ENCODE measurements around the gene PPP2R5E.
"Not testable (repeated sequence)": the region's sequence is repeated elsewhere in the genome, so short reads cannot be mapped to it uniquely, and the experiment has no call there.

PPP2R5E gene

GRCh38 chr14:63543000-63543825, at the start of gene PPP2R5E:
Gene PPP2R5E, minus strand, starts transcription at chr14:63543377. Its CDS starts 3,692 bp downstream, at chr14:63539685.
- Mint-ChIP-seq H3K27me3 (ENCODE audit: low read depth) (no peaks in the 10 kb centered on the region), H3K9me3 (no peaks in the 10 kb centered on the region), H3K4me1 (ENCODE audit: low read depth) (peaks cover 24% of the 10 kb centered on the region), H3K4me3 (peak within 1 kb of the TSS; percentile 98), H3K27ac (peak within 1 kb of the TSS; percentile 93), H3K36me3 (ENCODE audit: low read depth) (peaks cover 18% of the 10 kb centered on the region)
- DNase-seq (ENCODE audit: low spot score), result peak; percentile 97

- not testable (repeated sequence) for H3K27me3 Mint-ChIP-seq (ENCODE audit: low read depth); H3K27ac Mint-ChIP-seq; H3K9me3 Mint-ChIP-seq; H3K4me3 Mint-ChIP-seq; H3K4me1 Mint-ChIP-seq (ENCODE audit: low read depth); H3K36me3 Mint-ChIP-seq (ENCODE audit: low read depth); DNase-seq (ENCODE audit: low spot score)
These were observed 39.9 kb upstream of the PPP2R5E start for GRCh38 chr14:63583046-63583445.

GRCh38 chr14:63581491-63581890, 38.3 kb upstream of the PPP2R5E start:
- H3K27me3 Mint-ChIP-seq (ENCODE audit: low read depth), result no peaks in the 10 kb centered on the region
- H3K4me3 Mint-ChIP-seq, result no peak overlapping the region
- H3K27ac Mint-ChIP-seq, result no peak overlapping the region
- H3K9me3 Mint-ChIP-seq, result no peaks in the 10 kb centered on the region
- H3K4me1 Mint-ChIP-seq (ENCODE audit: low read depth), result no peaks in the 10 kb centered on the region
- DNase-seq (ENCODE audit: low spot score), result no peak
- H3K36me3 Mint-ChIP-seq (ENCODE audit: low read depth), result no peaks in the 10 kb centered on the region

- Mint-ChIP-seq H3K36me3 (ENCODE audit: low read depth) (no peaks in the 10 kb centered on the region), H3K27ac (no peak overlapping the region), H3K9me3 (no peaks in the 10 kb centered on the region), H3K4me1 (ENCODE audit: low read depth) (no peaks in the 10 kb centered on the region), H3K27me3 (ENCODE audit: low read depth) (no peaks in the 10 kb centered on the region), H3K4me3 (no peak overlapping the region)
- no peak for DNase-seq (ENCODE audit: low spot score)
These were observed 35.1 kb upstream of the PPP2R5E start for GRCh38 chr14:63578300-63578699.

- no peak overlapping the region for H3K4me3 Mint-ChIP-seq
- H3K36me3 Mint-ChIP-seq (ENCODE audit: low read depth), result no peaks in the 10 kb centered on the region
- no peaks in the 10 kb centered on the region for H3K4me1 Mint-ChIP-seq (ENCODE audit: low read depth)
- no peak overlapping the region for H3K27ac Mint-ChIP-seq
- H3K27me3 Mint-ChIP-seq (ENCODE audit: low read depth), result no peaks in the 10 kb centered on the region
- DNase-seq (ENCODE audit: low spot score), result no peak
- H3K9me3 Mint-ChIP-seq, result no peaks in the 10 kb centered on the region
These were observed 30.4 kb upstream of the PPP2R5E start for GRCh38 chr14:63573581-63573980.

- Mint-ChIP-seq H3K36me3 (ENCODE audit: low read depth) (no peaks in the 10 kb centered on the region), H3K4me1 (ENCODE audit: low read depth) (no peaks in the 10 kb centered on the region), H3K4me3 (no peak overlapping the region), H3K9me3 (no peaks in the 10 kb centered on the region), H3K27ac (no peak overlapping the region), H3K27me3 (ENCODE audit: low read depth) (peaks cover 2% of the 10 kb centered on the region)
- no peak for DNase-seq (ENCODE audit: low spot score)
These were observed 22.3 kb upstream of the PPP2R5E start for GRCh38 chr14:63565448-63565847.

GRCh38 chr14:63564318-63564717, 21.1 kb upstream of the PPP2R5E start:
- H3K4me1 Mint-ChIP-seq (ENCODE audit: low read depth), result no peaks in the 10 kb centered on the region
- no peaks in the 10 kb centered on the region for H3K36me3 Mint-ChIP-seq (ENCODE audit: low read depth)
- H3K4me3 Mint-ChIP-seq, result no peak overlapping the region
- DNase-seq (ENCODE audit: low spot score), result no peak
- H3K27ac Mint-ChIP-seq, result no peak overlapping the region
- peaks cover 2% of the 10 kb centered on the region for H3K27me3 Mint-ChIP-seq (ENCODE audit: low read depth)
- H3K9me3 Mint-ChIP-seq, result no peaks in the 10 kb centered on the region

- Mint-ChIP-seq H3K4me3 (no peak overlapping the region), H3K27ac (no peak overlapping the region), H3K36me3 (ENCODE audit: low read depth) (no peaks in the 10 kb centered on the region), H3K27me3 (ENCODE audit: low read depth) (peaks cover 2% of the 10 kb centered on the region), H3K4me1 (ENCODE audit: low read depth) (no peaks in the 10 kb centered on the region), H3K9me3 (no peaks in the 10 kb centered on the region)
- DNase-seq (ENCODE audit: low spot score), result no peak
These were observed 20.3 kb upstream of the PPP2R5E start for GRCh38 chr14:63563370-63564026.

GRCh38 chr14:63562405-63562804, 19.2 kb upstream of the PPP2R5E start:
- no peaks in the 10 kb centered on the region for H3K36me3 Mint-ChIP-seq (ENCODE audit: low read depth)
- no peak for DNase-seq (ENCODE audit: low spot score)
- H3K27ac Mint-ChIP-seq, result no peak overlapping the region
- H3K27me3 Mint-ChIP-seq (ENCODE audit: low read depth), result peaks cover 2% of the 10 kb centered on the region
- H3K4me1 Mint-ChIP-seq (ENCODE audit: low read depth), result no peaks in the 10 kb centered on the region
- no peak overlapping the region for H3K4me3 Mint-ChIP-seq
- no peaks in the 10 kb centered on the region for H3K9me3 Mint-ChIP-seq

GRCh38 chr14:63555572-63555971, 12.4 kb upstream of the PPP2R5E start:
- no peak for DNase-seq (ENCODE audit: low spot score)
- no peak overlapping the region for H3K27ac Mint-ChIP-seq
- no peaks in the 10 kb centered on the region for H3K9me3 Mint-ChIP-seq
- H3K27me3 Mint-ChIP-seq (ENCODE audit: low read depth), result no peaks in the 10 kb centered on the region
- H3K4me3 Mint-ChIP-seq, result no peak overlapping the region
- no peaks in the 10 kb centered on the region for H3K36me3 Mint-ChIP-seq (ENCODE audit: low read depth)
- H3K4me1 Mint-ChIP-seq (ENCODE audit: low read depth), result no peaks in the 10 kb centered on the region

GRCh38 chr14:63551332-63551731, 8.2 kb upstream of the PPP2R5E start:
- Mint-ChIP-seq H3K4me3 (no peak overlapping the region), H3K9me3 (no peaks in the 10 kb centered on the region)

GRCh38 chr14:63547798-63548335, 4.7 kb upstream of the PPP2R5E start:
- peaks cover 3% of the 10 kb centered on the region for H3K27me3 Mint-ChIP-seq (ENCODE audit: low read depth)
- H3K4me1 Mint-ChIP-seq (ENCODE audit: low read depth), result peaks cover 10% of the 10 kb centered on the region
- no peaks in the 10 kb centered on the region for H3K9me3 Mint-ChIP-seq
- peaks cover 3% of the 10 kb centered on the region for H3K36me3 Mint-ChIP-seq (ENCODE audit: low read depth)
- no peak for DNase-seq (ENCODE audit: low spot score)
- no peak overlapping the region for H3K4me3 Mint-ChIP-seq
- H3K27ac Mint-ChIP-seq, result no peak overlapping the region

More at GRCh38 chr14:63551332-63551731, 8.2 kb upstream of the PPP2R5E start:
- H3K36me3 Mint-ChIP-seq (ENCODE audit: low read depth), result no peaks in the 10 kb centered on the region
- no peak for DNase-seq (ENCODE audit: low spot score)
- H3K27me3 Mint-ChIP-seq (ENCODE audit: low read depth), result peaks cover 3% of the 10 kb centered on the region
- no peaks in the 10 kb centered on the region for H3K4me1 Mint-ChIP-seq (ENCODE audit: low read depth)
- no peak overlapping the region for H3K27ac Mint-ChIP-seq

GRCh38 chr14:63545431-63545830, 2.3 kb upstream of the PPP2R5E start:
- peaks cover 3% of the 10 kb centered on the region for H3K27me3 Mint-ChIP-seq (ENCODE audit: low read depth)
- H3K4me3 Mint-ChIP-seq, result no peak overlapping the region
- DNase-seq (ENCODE audit: low spot score), result no peak
- H3K9me3 Mint-ChIP-seq, result no peaks in the 10 kb centered on the region
- peaks cover 19% of the 10 kb centered on the region for H3K4me1 Mint-ChIP-seq (ENCODE audit: low read depth)
- H3K27ac Mint-ChIP-seq, result no peak overlapping the region
- peaks cover 10% of the 10 kb centered on the region for H3K36me3 Mint-ChIP-seq (ENCODE audit: low read depth)

- H3K27me3 Mint-ChIP-seq (ENCODE audit: low read depth), result no peaks in the 10 kb centered on the region
- no peak for DNase-seq (ENCODE audit: low spot score)
These were observed 1.6 kb upstream of the PPP2R5E start for GRCh38 chr14:63544591-63545299.

More at GRCh38 chr14:63544591-63545299, 1.6 kb upstream of the PPP2R5E start:
- H3K9me3 Mint-ChIP-seq, result no peaks in the 10 kb centered on the region
- peaks cover 19% of the 10 kb centered on the region for H3K4me1 Mint-ChIP-seq (ENCODE audit: low read depth)
- H3K36me3 Mint-ChIP-seq (ENCODE audit: low read depth), result peaks cover 10% of the 10 kb centered on the region
- H3K4me3 Mint-ChIP-seq, result peak overlapping the region; percentile 98
- peak overlapping the region; percentile 4 for H3K27ac Mint-ChIP-seq
